Measurements from ENCODE around the gene FFAR3. TPM values are rescaled to one million over a fixed set of nuclear protein-coding genes. Genes with fewer than 3 reads are reported as not detected.

FFAR3 gene
- total RNA-seq, 1 experiment from 2014 or later, result not detected

DNA sequence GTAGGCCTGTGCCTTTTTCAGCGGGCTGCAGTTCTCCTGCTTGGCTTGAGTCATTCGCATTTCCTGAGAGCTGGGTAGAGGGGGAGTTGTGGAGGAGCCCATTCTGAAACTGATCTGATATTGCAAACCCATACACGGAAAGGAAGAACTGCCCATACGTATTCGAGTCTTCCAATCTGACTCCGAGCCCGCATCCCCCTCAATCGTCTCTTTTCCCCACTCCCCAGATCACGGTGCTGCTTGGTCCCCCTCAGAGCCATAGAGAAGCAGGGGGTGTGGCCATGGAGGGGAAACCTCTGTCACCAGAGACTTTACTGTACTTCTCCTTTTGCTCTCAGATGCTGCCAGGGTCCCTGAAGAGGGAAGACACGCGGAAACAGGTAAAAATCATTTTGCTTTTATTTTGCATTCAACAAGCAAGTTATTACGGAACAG lies 29.4 kb upstream of the FFAR3 start, which contains the start of gene CD22:
Gene CD22, plus strand, starts transcription at position 337 of the 435 bp plus-strand sequence. CDS start 2,854 bp downstream, outside the sequence.
- POLR2A ChIA-PET (ENCODE audit: unreplicated experiment), result no interaction called here
- DNase-seq (no peak), ATAC-seq (no peak)
- H3K27ac ChIP-seq (ENCODE audit: low read length), result no peak within 1 kb of the TSS
- no peak within 1 kb of the TSS for H3K4me3 ChIP-seq (ENCODE audit: low read length)
- H4K20me1 ChIP-seq (ENCODE audit: low read length), result no peaks in the 10 kb centered on the region
- no peak within 1 kb of the TSS for H2AFZ ChIP-seq (ENCODE audit: low read length)
- no peaks in the 10 kb centered on the region for H3K79me2 ChIP-seq (ENCODE audit: low read length)
- H3K4me2 ChIP-seq (ENCODE audit: low read length), result no peak within 1 kb of the TSS
- no peaks in the 10 kb centered on the region for H3K4me1 ChIP-seq (ENCODE audit: insufficient read depth, low read length)
- no peaks in the 10 kb centered on the region for H3K27me3 ChIP-seq (ENCODE audit: low read length)
- intact Hi-C loops (cut with micrococcal nuclease), result no loop called here
- no peaks in the 10 kb centered on the region for H3K9me2 ChIP-seq (replicated peaks; ENCODE audit: low read length)
- no peaks in the 10 kb centered on the region for H3K36me3 ChIP-seq (ENCODE audit: low read depth, low read length)
- no peaks in the 10 kb centered on the region for H3F3A ChIP-seq (ENCODE audit: low read length, unreplicated experiment)
- TF ChIP-seq CTCF (conservative IDR thresholded peaks at IDR 0.05; ENCODE audit: low read depth, low read length) (no peak), EZH2phosphoT487 (IDR thresholded peaks at IDR 0.05; ENCODE audit: borderline replicate concordance, low read length) (no peak), EZH2 (IDR thresholded peaks at IDR 0.05; ENCODE audit: low read length, unreplicated experiment) (no peak)
- CTCF ChIA-PET, result no interaction called here
- no TSS peak for BruUV-seq (replicated peaks)
- no peaks in the 10 kb centered on the region for H3K9me3 ChIP-seq (ENCODE audit: low read length)
- H3K9ac ChIP-seq (ENCODE audit: low read length), result no peak within 1 kb of the TSS

DNA sequence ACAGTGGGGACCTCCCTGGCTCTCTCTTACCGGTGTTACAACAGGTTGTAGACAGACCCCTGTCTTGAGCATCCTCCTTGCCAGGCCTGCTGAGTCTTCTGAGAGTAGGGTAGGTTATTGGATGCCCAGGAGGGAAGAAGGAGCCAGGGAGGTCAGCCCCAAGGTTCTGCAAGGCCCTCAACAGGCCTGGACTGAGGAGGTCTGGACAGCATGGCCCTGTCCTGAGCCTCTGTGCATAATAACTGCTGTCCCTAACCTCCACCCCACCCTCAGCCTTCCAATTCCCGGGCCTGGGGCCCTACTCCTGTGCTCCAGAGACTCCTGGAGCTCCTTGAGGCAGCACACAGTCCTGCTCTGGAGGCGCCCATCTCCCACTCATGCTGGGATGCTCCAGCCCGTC lies 28.9 kb upstream of the FFAR3 start:
- DNase-seq (no peak), ATAC-seq (no peak)
- Histone ChIP-seq H3K27me3 (ENCODE audit: low read length) (no peaks in the 10 kb centered on the region), H3K79me2 (ENCODE audit: low read length) (no peaks in the 10 kb centered on the region), H3F3A (ENCODE audit: low read length, unreplicated experiment) (no peaks in the 10 kb centered on the region), H3K27ac (ENCODE audit: low read length) (no peak overlapping the region), H3K9me3 (ENCODE audit: low read length) (no peaks in the 10 kb centered on the region), H3K36me3 (ENCODE audit: low read depth, low read length) (no peaks in the 10 kb centered on the region), H3K9me2 (replicated peaks; ENCODE audit: low read length) (no peaks in the 10 kb centered on the region), H3K4me1 (ENCODE audit: insufficient read depth, low read length) (no peaks in the 10 kb centered on the region), H3K9ac (ENCODE audit: low read length) (no peak overlapping the region), H4K20me1 (ENCODE audit: low read length) (no peaks in the 10 kb centered on the region), H2AFZ (ENCODE audit: low read length) (no peak overlapping the region), H3K4me3 (ENCODE audit: low read length) (no peak overlapping the region), H3K4me2 (ENCODE audit: low read length) (no peak overlapping the region)
- ChIA-PET POLR2A (ENCODE audit: unreplicated experiment) (no interaction called here), CTCF (no interaction called here)
- intact Hi-C loops (cut with micrococcal nuclease), result no loop called here
- no TSS peak for BruUV-seq (replicated peaks)
- TF ChIP-seq CTCF (conservative IDR thresholded peaks at IDR 0.05; ENCODE audit: low read depth, low read length) (no peak), EZH2 (IDR thresholded peaks at IDR 0.05; ENCODE audit: low read length, unreplicated experiment) (no peak), EZH2phosphoT487 (IDR thresholded peaks at IDR 0.05; ENCODE audit: borderline replicate concordance, low read length) (no peak)

DNA sequence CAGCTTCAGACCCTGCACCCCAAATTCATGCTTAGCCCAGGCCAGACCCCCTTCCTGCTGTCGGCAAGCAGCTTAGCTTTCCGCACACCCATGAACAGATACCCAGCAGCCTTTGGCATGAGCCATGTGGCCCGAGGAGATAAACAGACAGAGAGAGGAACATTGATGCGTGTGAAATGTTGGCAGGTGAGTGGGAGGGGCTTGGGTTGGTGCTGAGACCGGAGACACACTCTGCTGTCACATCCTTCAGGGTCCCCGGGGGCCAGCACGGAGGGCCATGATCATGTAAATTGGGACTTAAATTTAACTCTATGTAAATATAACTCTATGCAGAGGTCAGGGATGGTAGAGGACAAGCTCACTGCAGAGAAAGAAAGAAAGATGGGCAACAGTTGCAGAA lies 27.8 kb upstream of the FFAR3 start:
- POLR2A ChIA-PET (ENCODE audit: unreplicated experiment), result no interaction called here
- Histone ChIP-seq H2AFZ (ENCODE audit: low read length) (no peak overlapping the region), H3F3A (ENCODE audit: low read length, unreplicated experiment) (no peaks in the 10 kb centered on the region), H3K4me1 (ENCODE audit: insufficient read depth, low read length) (no peaks in the 10 kb centered on the region), H3K79me2 (ENCODE audit: low read length) (no peaks in the 10 kb centered on the region), H3K9ac (ENCODE audit: low read length) (no peak overlapping the region), H3K4me3 (ENCODE audit: low read length) (no peak overlapping the region), H3K4me2 (ENCODE audit: low read length) (no peak overlapping the region), H3K27me3 (ENCODE audit: low read length) (no peaks in the 10 kb centered on the region), H3K27ac (ENCODE audit: low read length) (no peak overlapping the region), H4K20me1 (ENCODE audit: low read length) (no peaks in the 10 kb centered on the region), H3K9me3 (ENCODE audit: low read length) (no peaks in the 10 kb centered on the region), H3K36me3 (ENCODE audit: low read depth, low read length) (no peaks in the 10 kb centered on the region), H3K9me2 (replicated peaks; ENCODE audit: low read length) (no peaks in the 10 kb centered on the region)
- CTCF ChIA-PET, result no interaction called here
- ATAC-seq (no peak), DNase-seq (no peak)
- TF ChIP-seq EZH2 (IDR thresholded peaks at IDR 0.05; ENCODE audit: low read length, unreplicated experiment) (no peak), CTCF (conservative IDR thresholded peaks at IDR 0.05; ENCODE audit: low read depth, low read length) (no peak), EZH2phosphoT487 (IDR thresholded peaks at IDR 0.05; ENCODE audit: borderline replicate concordance, low read length) (no peak)
- no TSS peak for BruUV-seq (replicated peaks)
- intact Hi-C loops (cut with micrococcal nuclease), result no loop called here
